MV-4-11 (cell line): ENCODE measurements around the gene OTOS.

Source experiments
- DNase-seq: peaks from one replicate; lab custom pipeline; 2025; lab: John Stamatoyannopoulos, UW

The OTOS gene

DNA sequence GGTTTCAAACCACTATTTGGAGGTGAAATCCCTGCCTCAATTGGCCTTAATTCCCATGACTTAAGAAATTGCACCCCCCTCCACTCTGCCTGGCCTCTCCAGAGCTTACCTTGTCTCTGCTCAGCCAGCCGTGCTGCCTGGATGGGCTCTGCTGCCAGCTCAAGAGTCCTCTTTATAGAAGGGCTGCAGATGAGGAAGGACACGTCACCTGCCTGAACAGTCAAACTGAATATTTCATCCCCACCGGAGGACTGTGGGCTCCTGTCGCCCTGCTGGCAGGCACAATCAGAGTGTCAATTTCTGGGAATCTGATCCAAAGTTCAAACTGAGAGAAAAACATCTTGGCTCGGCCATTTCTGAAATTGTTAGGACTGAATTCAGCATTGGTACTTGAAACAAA lies at the start of gene OTOS:
OTOS (minus strand) TSS at position 148 of the 400 bp plus-strand sequence. CDS start 332 bp downstream, outside the sequence.
- DNase-seq, result no peak

DNA sequence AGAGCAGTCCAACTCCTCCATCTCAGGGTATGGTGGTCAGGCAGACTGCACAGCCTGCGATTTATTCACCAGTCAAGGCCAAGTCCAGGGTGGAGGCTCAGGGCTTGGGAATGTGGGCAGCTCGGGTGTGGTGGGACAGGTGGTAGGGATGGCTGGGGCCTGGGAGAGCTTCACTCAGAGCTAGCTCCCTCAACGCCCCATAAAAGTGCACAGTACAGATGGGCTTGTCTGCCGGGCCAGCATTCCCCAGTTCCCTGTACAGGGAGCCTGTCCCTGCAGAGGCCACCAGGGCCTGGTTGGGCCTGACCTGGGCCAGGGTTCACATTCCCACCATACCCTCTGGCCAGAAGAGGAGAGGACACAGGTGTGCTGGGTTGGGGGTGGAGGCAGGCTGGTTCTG lies 49.2 kb upstream of the OTOS start:
- no peak for DNase-seq

DNA sequence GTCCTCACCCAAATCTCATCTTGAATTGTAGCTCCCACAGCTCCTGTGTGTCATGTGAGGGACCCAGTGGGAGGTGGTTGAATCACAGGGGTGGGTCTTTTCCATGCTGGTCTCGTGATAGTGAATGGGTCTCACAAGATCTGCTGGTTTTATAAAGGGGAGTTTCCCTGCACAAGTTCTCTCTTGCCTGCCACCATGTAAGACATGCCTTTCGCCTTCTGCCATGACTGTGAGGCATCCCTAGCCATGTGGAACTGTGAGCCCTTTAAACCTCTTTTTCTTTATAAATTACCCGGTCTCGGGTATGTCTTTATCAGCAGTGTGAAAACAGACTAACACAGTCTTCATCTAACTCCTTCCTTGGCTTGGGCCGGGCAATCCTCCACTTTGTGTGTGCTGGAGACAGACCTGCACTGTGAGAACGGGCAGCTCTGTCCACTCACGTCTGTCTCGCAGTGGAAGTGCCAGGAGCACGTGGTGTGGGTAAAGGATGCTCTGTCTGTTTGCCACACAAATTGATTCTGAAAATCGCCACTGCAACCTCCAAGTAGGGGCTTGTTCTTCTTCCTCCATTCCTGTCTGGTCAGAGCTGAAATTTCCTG lies 47.6 kb upstream of the OTOS start:
- no peak for DNase-seq

DNA sequence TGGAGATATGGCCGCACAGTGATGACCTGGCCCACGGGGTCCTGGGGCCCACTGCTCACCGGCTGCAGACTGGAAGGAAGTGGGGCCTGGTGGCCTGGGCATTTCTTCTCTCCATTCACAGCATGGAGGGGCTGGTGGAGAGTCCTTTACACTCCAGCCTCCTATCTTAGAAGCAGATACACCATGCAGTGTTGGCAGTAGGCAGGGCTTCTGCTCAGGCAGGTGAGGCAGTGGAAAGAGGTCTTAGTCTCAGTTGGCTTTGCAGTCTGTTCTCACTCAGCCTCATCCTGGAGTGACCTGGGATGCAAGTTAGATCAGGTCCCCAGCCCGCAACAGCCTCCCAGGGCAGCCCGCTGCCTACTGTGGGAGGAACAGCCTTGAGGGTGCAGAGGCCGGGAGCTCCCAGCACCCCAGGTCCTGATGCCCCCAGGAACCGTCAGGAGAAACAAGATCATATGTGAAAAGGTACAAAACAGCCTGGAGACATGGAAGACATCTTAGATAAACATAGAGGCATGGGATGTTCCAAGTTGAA lies 45.8 kb upstream of the OTOS start:
- DNase-seq, result no peak

DNA sequence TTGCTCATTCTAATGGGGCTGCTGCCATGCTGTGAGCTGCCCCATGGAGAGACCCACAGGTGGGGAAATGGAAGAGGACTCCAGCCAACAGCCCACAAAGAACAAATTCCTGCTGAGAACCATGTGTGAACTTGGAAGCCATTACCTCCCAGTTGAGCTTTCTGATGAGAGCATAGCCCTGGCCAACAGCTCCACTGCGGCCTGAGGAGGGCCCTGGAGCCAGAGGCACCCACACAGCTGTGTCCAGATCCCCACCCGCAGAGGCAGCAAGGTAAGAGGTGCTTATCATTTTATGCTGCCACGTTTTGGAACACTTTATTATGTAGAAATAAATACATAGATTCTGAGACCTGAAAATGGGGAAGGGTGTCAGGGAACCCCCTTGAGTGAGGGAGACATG lies 44.2 kb upstream of the OTOS start:
- no peak for DNase-seq

DNA sequence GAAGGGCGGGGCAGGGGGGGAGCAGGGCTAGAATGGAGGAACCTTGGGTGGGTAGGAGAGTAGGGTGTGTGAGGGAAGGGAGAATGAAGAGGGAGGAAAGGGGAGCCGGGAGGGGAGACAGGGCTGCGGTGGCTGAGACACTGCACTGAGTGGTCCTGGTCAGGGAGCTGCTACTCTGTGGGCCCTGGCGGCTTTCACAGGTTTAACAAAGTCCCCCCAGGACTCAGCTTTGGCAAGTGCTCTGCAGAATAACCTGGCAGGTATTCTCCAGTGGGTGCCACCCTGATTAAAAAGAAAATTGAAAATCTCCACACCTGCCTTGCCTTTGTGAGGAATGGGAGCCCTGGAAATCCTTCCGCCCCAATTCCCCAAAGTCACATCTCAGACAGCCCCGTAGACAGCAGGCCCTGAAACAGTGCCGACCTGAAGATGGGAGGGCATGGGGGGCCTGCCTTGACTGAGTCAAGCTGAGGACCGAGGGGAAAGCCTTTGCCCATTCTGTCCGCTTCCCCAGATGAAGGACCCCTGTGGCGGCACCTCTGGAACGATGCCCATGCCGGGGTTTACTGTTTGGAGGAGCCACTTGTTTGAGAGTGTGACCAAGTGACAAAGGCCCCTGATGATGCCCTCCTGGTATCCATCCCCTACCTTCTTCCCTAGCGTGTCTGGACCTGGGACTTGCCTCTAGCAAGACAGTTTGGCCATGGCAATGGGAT lies 43.6 kb upstream of the OTOS start:
- no peak for DNase-seq

DNA sequence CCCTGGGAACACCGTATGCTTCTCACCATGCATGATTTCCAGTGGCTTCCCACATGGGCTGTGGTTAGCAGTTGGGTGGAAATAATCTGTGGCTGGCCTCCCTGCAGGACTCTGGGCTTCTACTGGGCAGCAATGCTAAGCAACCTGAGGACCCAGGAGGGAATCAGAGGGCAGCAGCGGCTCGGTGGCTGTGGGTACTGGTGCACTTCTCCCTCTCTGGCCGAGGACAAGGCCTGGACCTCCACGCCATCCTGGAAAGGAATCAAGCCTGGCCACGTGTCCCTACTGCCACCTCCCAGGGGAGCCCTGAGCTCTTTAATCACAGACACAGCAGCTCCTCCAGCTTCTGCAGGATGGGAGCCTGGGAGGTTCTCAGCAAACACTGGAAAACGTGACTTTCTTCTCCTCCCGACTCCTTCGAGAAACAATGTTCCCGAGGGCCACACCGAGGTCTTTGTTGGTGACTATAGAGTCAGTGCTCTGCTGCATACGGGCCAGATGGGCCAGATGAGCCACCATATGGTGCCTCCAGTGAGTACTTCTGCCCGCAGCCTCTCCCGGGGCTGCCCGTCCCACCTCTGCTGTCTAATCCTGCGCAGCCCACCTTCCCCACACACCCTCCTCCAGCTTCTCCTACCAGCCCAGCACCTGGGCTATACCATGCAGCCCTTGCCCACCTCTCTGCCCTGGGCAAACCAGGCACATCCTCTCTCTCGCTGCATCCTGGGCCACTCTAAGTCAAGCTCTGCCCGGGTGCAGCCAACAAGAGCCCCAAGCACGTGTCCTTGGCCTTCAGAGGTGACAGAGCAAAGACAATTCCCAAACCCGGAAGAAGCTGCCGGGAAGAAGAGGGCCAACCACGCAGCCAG lies 42.8 kb upstream of the OTOS start:
- DNase-seq, result no peak

DNA sequence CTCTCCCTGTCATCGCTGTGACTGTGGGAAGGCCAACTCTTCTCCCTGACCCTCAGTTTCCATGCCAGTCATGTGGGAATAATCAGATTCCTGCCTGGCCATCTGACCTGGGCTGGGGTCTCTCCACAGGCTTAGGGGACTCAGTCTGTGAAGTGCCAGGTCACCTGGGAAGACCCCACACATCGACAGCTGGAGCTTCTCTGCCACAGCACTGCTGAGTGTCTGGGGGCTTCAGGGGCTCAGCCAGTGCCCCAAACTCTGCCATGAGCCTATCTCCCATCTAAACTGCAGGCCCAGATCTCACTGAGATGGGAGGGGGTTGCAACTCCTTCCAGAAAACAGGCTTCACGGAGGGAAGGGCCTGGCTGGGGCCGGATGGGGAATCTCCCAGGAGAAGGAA lies 42.0 kb upstream of the OTOS start:
- no peak for DNase-seq

DNA sequence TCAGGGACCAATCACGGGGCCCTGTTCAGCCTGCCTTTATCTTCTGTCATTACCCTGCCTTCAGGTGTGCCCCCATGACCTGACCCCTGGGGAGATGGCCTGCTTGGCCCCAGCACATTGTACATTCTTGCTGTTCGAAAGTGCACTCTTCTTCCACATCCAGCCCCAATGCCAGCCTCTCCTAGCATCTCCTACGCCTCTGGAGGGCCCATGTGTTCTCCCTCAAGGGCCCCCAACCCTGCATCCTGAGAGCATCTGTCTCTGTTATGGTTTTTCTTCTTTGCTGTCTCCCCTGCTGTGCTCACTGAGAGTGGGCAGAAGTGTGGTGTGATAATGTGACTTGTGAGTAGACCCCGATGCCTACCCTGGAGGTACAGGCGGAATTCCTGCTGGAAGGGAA lies 41.5 kb upstream of the OTOS start:
- no peak for DNase-seq

DNA sequence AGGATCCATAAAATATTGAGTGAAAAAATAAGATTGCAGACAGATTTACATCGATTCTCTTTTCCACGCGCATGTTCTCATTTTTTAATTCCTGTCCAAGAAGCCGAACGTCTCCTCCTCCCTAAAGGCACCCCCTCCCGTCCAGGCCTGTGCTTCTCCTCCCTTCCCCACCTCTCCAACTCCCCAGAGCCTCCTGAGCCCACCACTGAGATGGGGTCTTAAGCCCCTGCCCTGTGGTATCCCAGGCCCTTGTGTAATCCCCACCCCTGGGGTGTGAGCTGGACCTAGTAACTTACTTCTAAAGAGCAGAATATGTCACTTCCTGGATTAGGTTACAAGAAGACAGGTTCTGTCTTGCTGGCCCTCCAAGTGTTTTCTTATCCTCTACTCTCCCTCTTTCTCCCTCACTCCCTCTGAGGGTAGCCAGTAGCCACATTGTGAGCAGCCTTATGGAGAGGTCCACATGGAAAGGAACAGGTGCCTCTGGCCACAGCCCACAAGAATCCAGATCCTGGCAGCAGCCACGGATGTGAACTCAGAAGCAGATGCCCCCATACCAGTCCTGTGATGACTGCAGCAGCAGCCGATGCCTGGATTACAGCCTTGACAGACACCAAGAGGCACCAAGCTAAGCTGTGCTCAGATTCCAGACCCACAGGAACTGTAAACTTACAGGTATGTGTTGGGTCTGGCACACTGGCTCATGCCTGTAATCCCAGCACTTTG lies 39.6 kb upstream of the OTOS start:
- no peak for DNase-seq

DNA sequence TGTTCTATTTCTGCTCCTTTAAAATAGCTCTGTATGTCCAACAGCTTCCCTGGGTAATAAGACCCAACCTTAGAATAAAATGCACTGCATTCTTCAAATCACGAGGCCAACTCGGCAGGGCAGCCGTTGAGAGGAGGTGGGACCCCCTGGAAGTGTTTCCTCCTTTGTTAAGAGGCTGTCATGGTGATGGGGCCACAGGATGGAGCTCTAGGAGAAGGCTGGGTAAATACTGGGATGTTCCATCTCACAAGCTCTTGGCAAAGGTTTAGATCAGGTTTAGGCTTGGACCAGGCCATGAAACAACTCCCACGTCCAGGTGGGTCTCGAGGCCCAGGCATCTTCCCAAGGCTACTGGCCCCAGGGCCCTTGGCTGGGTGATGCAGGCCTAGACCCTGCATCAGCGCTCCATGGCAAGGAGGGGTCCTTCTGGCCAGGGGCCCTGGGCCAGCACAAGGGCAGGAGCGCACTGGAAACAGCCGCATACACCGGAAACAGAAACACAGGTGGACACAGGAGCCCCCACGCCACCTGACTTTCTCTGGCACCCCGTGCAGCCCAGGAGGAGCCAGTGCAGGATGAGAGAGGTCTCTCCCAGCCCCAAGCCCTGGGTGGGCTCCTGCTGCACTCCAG lies 38.8 kb upstream of the OTOS start:
- DNase-seq, result no peak

DNA sequence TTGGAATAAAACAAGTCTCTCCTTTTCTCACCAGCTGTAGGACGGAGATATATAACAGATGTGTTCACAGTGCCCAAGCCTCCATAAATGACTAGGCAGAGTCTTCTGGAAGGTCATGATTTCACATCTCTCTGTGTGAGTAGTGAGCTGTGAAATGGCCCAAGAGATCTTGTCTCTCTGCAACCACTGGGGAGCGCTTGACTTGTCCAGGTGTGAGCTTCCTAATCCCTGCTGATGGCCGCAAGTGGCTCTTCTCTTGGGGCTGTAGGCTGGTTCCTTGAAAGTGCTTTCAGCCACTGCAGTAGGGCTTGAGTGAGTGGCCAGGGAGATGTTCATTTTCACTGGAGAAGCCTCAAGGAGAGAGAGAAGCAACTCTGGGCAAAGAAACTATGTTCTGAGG lies 38.1 kb upstream of the OTOS start:
- DNase-seq, result no peak

DNA sequence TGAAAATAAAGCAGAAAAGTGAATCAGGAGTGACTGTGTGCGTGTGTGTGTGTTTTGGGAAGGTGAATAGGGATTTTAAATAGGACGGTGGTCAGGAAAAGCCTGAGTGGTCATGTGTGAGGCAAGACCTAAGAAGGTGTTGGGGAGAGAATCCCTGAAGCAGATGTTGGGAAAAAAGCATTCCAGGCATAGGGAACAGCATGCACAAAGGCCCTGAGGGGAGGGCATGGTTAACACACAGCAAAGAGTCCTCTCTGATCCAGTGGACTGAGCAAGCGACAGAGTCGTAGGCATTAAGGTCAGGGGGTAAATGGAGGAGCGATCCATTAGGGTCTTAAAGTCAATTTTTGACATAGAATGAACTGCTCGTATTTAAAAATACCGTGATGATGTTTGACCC lies 34.0 kb upstream of the OTOS start:
- no peak for DNase-seq

DNA sequence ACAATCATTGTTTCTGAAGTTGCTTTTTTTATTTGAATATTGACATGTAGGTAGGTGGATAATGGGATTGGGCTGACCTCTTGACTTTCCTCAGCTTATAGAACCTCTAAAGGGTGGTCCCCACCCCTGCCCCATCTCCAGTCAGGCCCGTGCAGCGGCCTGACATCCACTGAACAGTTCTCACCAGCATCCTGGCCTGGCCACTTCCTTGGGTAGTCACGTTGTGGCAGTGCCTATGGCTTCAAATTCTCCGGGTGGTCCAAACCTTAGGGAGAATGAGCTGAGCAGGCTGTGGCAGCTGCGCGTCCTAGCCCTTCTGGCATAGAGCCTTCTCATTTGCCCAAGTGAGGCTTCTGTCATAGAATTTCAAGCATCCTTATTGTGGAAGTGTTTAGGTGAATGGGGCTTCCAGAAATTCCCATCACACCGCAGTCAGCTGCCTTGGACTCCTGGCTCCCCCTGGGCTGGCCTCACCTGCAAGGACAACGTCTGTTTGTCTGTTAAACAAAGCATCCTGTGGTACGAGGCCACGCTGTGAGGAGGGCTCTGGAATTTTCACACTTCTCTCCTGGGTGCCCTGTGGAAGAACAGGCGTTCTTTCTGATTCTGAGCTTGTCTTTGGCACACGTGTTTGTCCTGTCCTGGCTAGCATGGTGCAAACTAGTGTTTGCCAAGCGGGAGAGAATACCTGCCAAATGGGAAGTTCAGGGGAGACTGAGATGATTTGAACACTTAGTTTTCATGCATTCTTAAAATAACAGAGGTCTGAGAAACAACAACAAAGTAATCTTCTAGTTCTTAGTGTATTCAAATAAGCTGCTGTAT lies 31.8 kb upstream of the OTOS start:
- DNase-seq, result no peak

DNA sequence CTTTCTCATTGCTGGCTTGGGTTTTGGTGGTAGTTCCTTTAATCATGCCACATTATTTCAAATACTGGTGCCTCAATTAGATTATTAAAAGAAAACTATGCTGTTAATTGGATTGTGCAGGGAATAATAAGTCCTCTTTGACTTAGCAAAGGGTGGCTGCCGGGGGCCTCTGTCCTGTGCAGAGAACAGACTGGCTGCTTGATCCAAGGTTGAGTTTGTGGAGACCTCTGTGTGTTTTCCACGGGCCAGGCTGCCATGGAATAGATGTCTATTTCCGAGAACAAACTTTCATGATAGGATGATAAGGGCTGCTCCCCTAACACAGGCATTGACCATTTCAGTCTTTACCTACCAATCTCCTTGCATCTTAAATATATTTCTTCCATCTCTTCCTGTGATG lies 30.4 kb upstream of the OTOS start:
- DNase-seq, result no peak

DNA sequence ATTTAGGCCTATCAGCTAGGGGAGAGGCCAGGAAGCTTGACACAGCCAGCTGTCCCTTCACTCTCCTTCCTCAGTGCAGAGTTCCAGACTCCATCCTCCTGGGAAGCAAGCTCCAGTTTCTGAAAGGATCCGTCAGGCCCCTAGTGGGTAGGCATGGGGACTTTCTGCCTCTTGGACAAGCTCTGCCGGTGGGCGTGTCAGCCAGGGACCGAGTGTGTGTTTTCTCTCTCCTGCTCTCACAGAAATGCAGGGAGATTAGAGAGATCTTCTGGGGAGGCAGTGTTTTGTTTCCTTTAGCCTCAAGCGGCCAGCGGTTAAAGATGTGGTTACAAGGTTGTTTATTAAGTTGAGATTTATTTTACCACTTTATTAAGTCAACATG lies 29.9 kb upstream of the OTOS start:
- no peak for DNase-seq

DNA sequence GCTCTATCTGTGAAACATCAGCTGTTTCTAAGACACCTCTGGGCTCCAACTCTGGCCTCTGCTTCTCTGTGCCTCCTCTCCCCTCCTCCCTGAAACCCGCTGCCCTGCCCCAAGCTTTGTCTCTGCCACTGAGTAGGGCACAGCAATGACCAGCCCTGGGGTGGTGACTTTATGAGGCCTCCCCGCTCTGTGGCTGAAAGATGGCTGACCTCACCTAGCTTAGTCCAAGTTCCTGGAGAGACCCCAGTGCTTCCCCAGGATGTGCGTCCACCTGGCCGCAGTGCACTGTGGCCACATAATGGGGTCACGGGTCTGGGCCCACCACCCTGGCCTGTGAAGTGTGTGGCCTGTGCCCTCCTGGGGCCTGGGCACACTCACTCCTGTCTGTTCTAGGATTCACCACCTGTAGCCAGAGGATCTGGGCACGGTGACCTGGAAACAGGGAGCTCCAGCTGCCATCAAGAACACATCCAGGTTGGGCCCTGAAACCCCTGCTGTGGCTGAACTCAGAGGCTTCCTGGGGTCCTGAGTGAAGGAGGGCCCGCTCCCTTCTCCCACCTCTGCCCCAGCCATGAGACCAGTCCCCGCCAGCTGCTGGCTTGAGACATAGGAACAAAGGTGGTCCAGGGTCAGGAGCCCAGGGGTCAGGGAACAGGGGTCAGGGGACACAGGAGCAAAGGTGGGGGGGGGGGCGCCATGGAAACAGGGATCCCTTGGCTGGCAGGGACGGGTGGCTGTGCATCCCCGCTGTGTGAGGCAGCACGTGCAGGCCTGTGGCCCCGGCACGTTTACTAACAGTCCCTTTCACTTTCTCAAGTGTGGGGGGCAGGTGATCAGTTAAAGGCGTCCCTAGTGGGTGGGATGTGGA lies 29.3 kb upstream of the OTOS start:
- DNase-seq, result no peak

DNA sequence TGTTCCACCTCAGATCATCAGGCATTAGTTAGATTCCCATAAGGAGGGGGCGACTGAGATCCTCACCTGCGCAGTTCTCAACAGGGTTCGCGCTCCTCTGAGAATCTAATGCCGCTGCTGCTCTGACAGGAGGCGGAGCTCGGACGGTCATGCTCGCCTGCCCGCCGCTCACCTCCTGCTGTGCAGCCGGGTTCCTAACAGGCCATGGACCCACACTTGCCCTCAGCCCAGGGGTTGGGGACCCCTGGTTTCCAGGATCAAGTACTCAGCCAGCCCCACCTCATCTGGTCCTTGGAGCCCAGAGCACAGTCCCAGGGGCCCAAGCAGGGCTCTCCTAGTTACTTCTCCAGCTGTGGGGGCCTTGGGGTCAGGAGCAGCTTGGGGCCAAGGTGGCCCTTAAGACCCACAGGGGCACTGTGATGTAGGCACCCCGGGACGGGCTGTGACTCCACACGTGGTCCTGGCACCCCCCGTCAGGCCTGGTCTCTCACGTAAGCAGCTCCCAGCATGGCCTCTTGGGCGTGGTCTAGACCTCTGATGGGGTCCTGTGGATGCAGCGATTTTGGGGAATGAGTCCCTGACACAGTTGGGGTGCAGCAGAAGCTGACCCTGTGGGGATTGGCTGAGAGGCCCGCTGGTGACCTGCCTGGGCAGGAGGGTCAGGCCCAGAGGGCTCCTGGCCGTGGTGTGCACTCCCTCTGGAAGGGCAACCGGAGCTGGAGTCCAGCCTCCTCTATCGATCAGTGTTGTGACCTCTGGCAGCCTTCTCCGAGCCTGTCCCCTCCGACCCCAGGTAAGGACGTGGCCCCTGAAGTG lies 28.3 kb upstream of the OTOS start:
- DNase-seq, result no peak

DNA sequence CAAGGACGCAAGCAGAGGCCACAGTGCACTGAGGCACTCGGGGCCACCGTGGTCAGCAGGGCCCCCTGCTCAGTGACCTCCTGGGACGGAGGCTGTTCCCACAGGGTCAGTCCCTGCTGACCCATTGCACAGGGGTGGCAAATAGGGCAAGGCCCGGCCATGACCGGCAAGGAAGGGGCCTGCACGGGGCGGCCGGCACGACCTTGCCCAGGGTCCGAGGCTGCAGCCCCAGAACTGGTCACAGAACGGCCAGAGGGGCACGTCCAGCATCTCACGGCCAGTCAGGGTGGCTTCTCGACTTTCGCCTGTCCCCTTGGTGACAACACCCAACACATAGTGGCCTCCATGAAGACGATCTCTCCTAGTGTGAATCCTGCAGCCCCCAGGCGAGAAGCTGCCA lies 27.6 kb upstream of the OTOS start:
- no peak for DNase-seq
